Erythroblast (primary cell): ENCODE data around the gene IL6.

Source experiments
- GATA1 ChIP-seq: IDR thresholded peaks from 2 replicates; pipeline ENCODE4 v1.6.1; 2011; ENCODE audit warnings: low read depth, mild to moderate bottlenecking, control low read depth, low read length, moderate library complexity
- POLR2A ChIP-seq: IDR thresholded peaks from 2 replicates; pipeline ENCODE4 v1.6.1; 2011; ENCODE audit warnings: mild to moderate bottlenecking, low read length

GRCh38 chr7:22713463-22713862, 13.5 kb upstream of the IL6 start:
- TF ChIP-seq POLR2A, result no peak
- no peak for TF ChIP-seq GATA1
